H1 (cell line): ENCODE measurements around the gene LEMD1.
"Not testable (repeated sequence)": the region's sequence is repeated elsewhere in the genome, so short reads cannot be mapped to it uniquely, and the experiment has no call there.

Experiments used
- CBX5 ChIP-seq: fragments of 300-800, 300-1000 bp; sonication (generic); IDR thresholded peaks from 2 replicates; pipeline ENCODE4 v1.7.1; 2016; ENCODE audit warnings: antibody characterized with exemption, low read length, low read depth
- CHD1 ChIP-seq: IDR thresholded peaks from 2 replicates; pipeline ENCODE4 v1.6.1; 2012; ENCODE audit warnings: low read depth, low read length, improper control_type of control experiment
- EGR1 ChIP-seq: IDR thresholded peaks from 2 replicates; pipeline ENCODE4 v1.6.1; 2011; ENCODE audit warnings: low read depth, low read length, borderline replicate concordance
- NANOG ChIP-seq: IDR thresholded peaks from 2 replicates; pipeline ENCODE4 v1.6.1; 2011; ENCODE audit warnings: low read length, low read depth, mild to moderate bottlenecking, inconsistent platforms; ENCODE audit not compliant: insufficient read depth, poor library complexity, severe bottlenecking
- POLR2A ChIP-seq, 2 experiments: IDR thresholded peaks; 1 replicate in 1 of 2; 2 replicates in 1 of 2; pipeline ENCODE4 v1.6.1; 2011; ENCODE audit warnings: low read depth in 2 of 2, low read length in 2 of 2, mild to moderate bottlenecking in 2 of 2; ENCODE audit errors: control extremely low read depth in 1 of 2
- POU5F1 ChIP-seq: IDR thresholded peaks from 2 replicates; pipeline ENCODE4 v1.6.1; 2011; ENCODE audit warnings: low read depth, mild to moderate bottlenecking, low read length, moderate library complexity
- RAD21 ChIP-seq, 2 experiments: IDR thresholded peaks in 1 of 2; conservative IDR thresholded peaks in 1 of 2; 2 replicates each; pipeline ENCODE4 v1.6.1; 2011; ENCODE audit warnings: low read depth in 2 of 2, low read length in 2 of 2, improper control_type of control experiment in 1 of 2, inconsistent platforms in 1 of 2, mild to moderate bottlenecking in 1 of 2, moderate library complexity in 1 of 2
- RFX5 ChIP-seq: IDR thresholded peaks from 2 replicates; pipeline ENCODE4 v1.6.1; 2011; ENCODE audit warnings: low read depth, low read length, improper control_type of control experiment, borderline replicate concordance
- RNF2 ChIP-seq: fragments of 200-900, 300-1000 bp; sonication (generic); IDR thresholded peaks from 2 replicates; pipeline ENCODE4 v1.7.1; 2016; ENCODE audit warnings: borderline replicate concordance, low read depth, mild to moderate bottlenecking, antibody characterized with exemption, low read length; ENCODE audit not compliant: poor library complexity, severe bottlenecking; ENCODE audit errors: missing control alignments
- SIN3A ChIP-seq, 2 experiments: IDR thresholded peaks in 1 of 2; conservative IDR thresholded peaks in 1 of 2; 2 replicates each; pipeline ENCODE4 v1.6.1; 2011 to 2012; ENCODE audit warnings: low read length in 2 of 2, improper control_type of control experiment in 1 of 2, low read depth in 1 of 2, mild to moderate bottlenecking in 1 of 2
- SP4 ChIP-seq: IDR thresholded peaks from 2 replicates; pipeline ENCODE4 v1.6.1; 2012; ENCODE audit warnings: low read length, inconsistent platforms
- TAF1 ChIP-seq: IDR thresholded peaks from 2 replicates; pipeline ENCODE4 v1.6.1; 2011; ENCODE audit warnings: mild to moderate bottlenecking, low read depth, low read length
- ZNF274 ChIP-seq: IDR thresholded peaks from 2 replicates; pipeline ENCODE4 v1.7.0; 2012; ENCODE audit warnings: low read length, borderline replicate concordance; ENCODE audit errors: extremely low read depth
- TF ChIP-seq, protein P1 (sequence below), 3 experiments: IDR thresholded peaks; 1 replicate in 2 of 3; 2 replicates in 1 of 3; pipeline versions ENCODE4 v1.5.1 to v1.6.1; 2011; ENCODE audit warnings: low read length in 3 of 3, mild to moderate bottlenecking in 3 of 3, inconsistent platforms in 2 of 3, low read depth in 1 of 3, moderate library complexity in 1 of 3; ENCODE audit not compliant: insufficient read depth in 1 of 3; ENCODE audit errors: control extremely low read depth in 1 of 3

DNA sequence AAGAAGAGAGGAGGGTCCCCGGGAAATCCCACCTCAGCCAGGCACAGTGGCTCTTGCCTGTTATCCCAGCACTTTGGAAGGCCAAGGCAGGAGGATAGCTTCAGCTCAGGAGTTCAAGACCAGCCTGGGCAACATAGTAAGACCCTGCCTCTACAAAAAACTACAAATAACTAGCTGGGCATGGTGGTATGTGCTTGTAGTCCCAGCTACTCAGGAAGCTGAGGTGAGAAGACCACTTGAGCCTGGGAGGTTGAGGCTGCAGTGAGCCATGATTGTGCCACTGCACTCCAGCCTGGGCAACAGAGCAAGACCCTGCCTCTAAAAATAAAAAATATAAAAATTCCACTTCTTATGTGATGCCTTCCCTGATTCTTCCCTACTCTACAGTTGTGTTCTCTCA is 10.8 kb upstream of the LEMD1 start:
- TF ChIP-seq POLR2A (IDR thresholded peaks at IDR 0.05; ENCODE audit: control extremely low read depth in 1 of 2, low read depth in 2 of 2, low read length in 2 of 2); CBX5; NANOG; RNF2; SIN3A (conservative IDR thresholded peaks at IDR 0.05 in 1 of 2, IDR thresholded peaks at IDR 0.05 in 1 of 2; ENCODE audit: low read depth in 1 of 2, low read length in 2 of 2); EGR1; RFX5; ZNF274; POU5F1; SP4; TAF1; RAD21 (IDR thresholded peaks at IDR 0.05 in 1 of 2, conservative IDR thresholded peaks at IDR 0.05 in 1 of 2; ENCODE audit: low read depth in 2 of 2, low read length in 2 of 2); CHD1: not testable (repeated sequence)
- TF ChIP-seq, protein P1, sequence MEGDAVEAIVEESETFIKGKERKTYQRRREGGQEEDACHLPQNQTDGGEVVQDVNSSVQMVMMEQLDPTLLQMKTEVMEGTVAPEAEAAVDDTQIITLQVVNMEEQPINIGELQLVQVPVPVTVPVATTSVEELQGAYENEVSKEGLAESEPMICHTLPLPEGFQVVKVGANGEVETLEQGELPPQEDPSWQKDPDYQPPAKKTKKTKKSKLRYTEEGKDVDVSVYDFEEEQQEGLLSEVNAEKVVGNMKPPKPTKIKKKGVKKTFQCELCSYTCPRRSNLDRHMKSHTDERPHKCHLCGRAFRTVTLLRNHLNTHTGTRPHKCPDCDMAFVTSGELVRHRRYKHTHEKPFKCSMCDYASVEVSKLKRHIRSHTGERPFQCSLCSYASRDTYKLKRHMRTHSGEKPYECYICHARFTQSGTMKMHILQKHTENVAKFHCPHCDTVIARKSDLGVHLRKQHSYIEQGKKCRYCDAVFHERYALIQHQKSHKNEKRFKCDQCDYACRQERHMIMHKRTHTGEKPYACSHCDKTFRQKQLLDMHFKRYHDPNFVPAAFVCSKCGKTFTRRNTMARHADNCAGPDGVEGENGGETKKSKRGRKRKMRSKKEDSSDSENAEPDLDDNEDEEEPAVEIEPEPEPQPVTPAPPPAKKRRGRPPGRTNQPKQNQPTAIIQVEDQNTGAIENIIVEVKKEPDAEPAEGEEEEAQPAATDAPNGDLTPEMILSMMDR (IDR thresholded peaks at IDR 0.05; ENCODE audit: control extremely low read depth in 1 of 3, insufficient read depth in 1 of 3, low read depth in 1 of 3, low read length in 3 of 3): not testable (repeated sequence)
